GM23248 (cell line): Measurements from ENCODE around the gene SNX15. TPM values are rescaled to one million over a fixed set of nuclear protein-coding genes. Genes with fewer than 3 reads are reported as not detected.

Experiments
- DNase-seq: peaks from one replicate; pipeline ENCODE4 v3.0.0-alpha.2; 2015
- H2AFZ ChIP-seq: fragments of 200-600 bp; sonication (generic); 2 replicates; pipeline ENCODE4 v1.6.1; 2016; ENCODE audit warnings: antibody characterized with exemption
- H3F3A ChIP-seq: fragments of 200-600 bp; sonication (generic); 2 replicates; pipeline ENCODE4 v1.6.1; 2016; ENCODE audit warnings: mild to moderate bottlenecking, antibody characterized with exemption, mixed run types; ENCODE audit not compliant: insufficient read depth
- H3K27ac ChIP-seq: fragments of 200-600 bp; sonication (generic); 2 replicates; pipeline ENCODE4 v1.5.1; 2016; ENCODE audit warnings: mild to moderate bottlenecking
- H3K27me3 ChIP-seq: fragments of 200-600 bp; sonication (generic); replicated peaks from 2 replicates; pipeline ENCODE4 v1.6.1; 2016; ENCODE audit warnings: mild to moderate bottlenecking; ENCODE audit not compliant: insufficient read depth
- H3K36me3 ChIP-seq: fragments of 200-600 bp; sonication (generic); 2 replicates; pipeline ENCODE4 v1.6.1; 2016; ENCODE audit warnings: low read depth, mild to moderate bottlenecking
- H3K4me1 ChIP-seq: fragments of 200-600 bp; sonication (generic); 2 replicates; pipeline ENCODE4 v1.6.1; 2016; ENCODE audit warnings: mild to moderate bottlenecking; ENCODE audit not compliant: insufficient read depth
- H3K4me2 ChIP-seq: fragments of 200-600 bp; sonication (generic); one replicate; pipeline ENCODE4 v1.6.1; 2016; ENCODE audit warnings: mild to moderate bottlenecking; ENCODE audit not compliant: unreplicated experiment
- H3K4me3 ChIP-seq: fragments of 200-600 bp; sonication (generic); 2 replicates; pipeline ENCODE4 v1.5.1; 2016; ENCODE audit warnings: mild to moderate bottlenecking
- H3K79me2 ChIP-seq: fragments of 200-600 bp; sonication (generic); 2 replicates; pipeline ENCODE4 v1.6.1; 2016; ENCODE audit warnings: mild to moderate bottlenecking; ENCODE audit not compliant: insufficient read depth
- H3K9ac ChIP-seq: fragments of 200-600 bp; sonication (generic); 2 replicates; pipeline ENCODE4 v1.6.1; 2016; ENCODE audit warnings: mild to moderate bottlenecking
- H3K9me2 ChIP-seq: fragments of 200-600 bp; sonication (generic); 2 replicates; pipeline ENCODE4 v1.6.1; 2016; ENCODE audit warnings: mixed run types, mild to moderate bottlenecking, moderate library complexity; ENCODE audit not compliant: insufficient read depth
- H3K9me3 ChIP-seq: fragments of 200-600 bp; sonication (generic); one replicate; pipeline ENCODE4 v1.6.1; 2017; ENCODE audit warnings: low read depth
- H4K20me1 ChIP-seq: fragments of 200-600 bp; sonication (generic); 2 replicates; pipeline ENCODE4 v1.6.0; 2016; ENCODE audit not compliant: insufficient read depth
- EZH2 ChIP-seq: fragments of 200-600 bp; sonication (generic); IDR thresholded peaks from 2 replicates; pipeline ENCODE4 v1.6.1; 2018; ENCODE audit warnings: antibody characterized with exemption, mild to moderate bottlenecking; ENCODE audit not compliant: insufficient read depth, poor library complexity, severe bottlenecking
- EZH2phosphoT487 ChIP-seq: fragments of 200-600 bp; sonication (generic); IDR thresholded peaks from 2 replicates; pipeline ENCODE4 v1.6.1; 2018; ENCODE audit warnings: antibody characterized with exemption, moderate library complexity, mild to moderate bottlenecking, low read depth; ENCODE audit not compliant: insufficient read depth
- WGBS, 2 experiments: methylation state at CpG; one replicate each; pipeline ENCODE4 v1.1.6; 2015 to 2017; ENCODE audit warnings: low lambda C conversion rate in 2 of 2, low coverage in 1 of 2; ENCODE audit errors: missing lambda C conversion rate in 2 of 2; 5-methylcytosine and 5-hydroxymethylcytosine counted together
- in situ Hi-C: fragments of 300-500 bp; cut with MboI; formaldehyde crosslinking; loops from 2 replicates; pipeline ENCODE4 v1.15.0; 2020
- microRNA-seq: library from miRNA; unstranded; fragments of <30 nt; microRNA quantifications from one replicate; pipeline ENCODE4, GENCODE V29; 2016; ENCODE audit warnings: borderline number of aligned reads
- polyA plus RNA-seq: library from polyadenylated mRNA; unstranded; fragments of >200 nt; fragmentation: Nextera tagmentation; extraction: Ambion mirVana; gene quantifications from 2 replicates; pipeline ENCODE4 v1.2.1, GENCODE V29; 2016
- small RNA-seq: library from RNA; depleted of rRNA; stranded (forward); fragments of <200 nt; gene quantifications from one replicate; pipeline ENCODE3, GENCODE V24; 2014; ENCODE audit warnings: low read depth, low replicate concordance
- total RNA-seq: library from RNA; depleted of rRNA; stranded (reverse); fragments of >200 nt; shearing (Covaris generic); gene quantifications from 2 replicates; pipeline ENCODE4 v1.2.3, GENCODE V29; 2014; rRNA removed

Gene SNX15
- total and polyA plus RNA-seq, 2 experiments from 2014 or later, result 17.2 to 17.5 TPM

DNA sequence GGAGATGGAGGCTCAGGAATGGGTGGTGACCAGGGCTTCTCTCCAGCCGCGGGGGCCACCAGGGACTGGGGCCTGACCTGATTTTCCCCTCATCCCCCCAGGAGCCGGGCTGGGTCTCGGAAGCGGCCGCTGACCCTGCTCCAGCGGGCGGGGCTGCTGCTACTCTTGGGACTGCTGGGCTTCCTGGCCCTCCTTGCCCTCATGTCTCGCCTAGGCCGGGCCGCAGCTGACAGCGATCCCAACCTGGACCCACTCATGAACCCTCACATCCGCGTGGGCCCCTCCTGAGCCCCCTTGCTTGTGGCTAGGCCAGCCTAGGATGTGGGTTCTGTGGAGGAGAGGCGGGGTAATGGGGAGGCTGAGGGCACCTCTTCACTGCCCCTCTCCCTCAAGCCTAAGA, 60.6 kb downstream of the SNX15 start:
- Histone ChIP-seq H4K20me1 (no peaks in the 10 kb centered on the region), H3K36me3 (peaks cover 9% of the 10 kb centered on the region; the same call in 1 of the 2 replicates), H3F3A (no peaks in the 10 kb centered on the region), H2AFZ (no peak overlapping the region), H3K79me2 (peaks cover 27% of the 10 kb centered on the region), H3K9ac (no peak overlapping the region), H3K27me3 (no peaks in the 10 kb centered on the region), H3K9me3 (no peaks in the 10 kb centered on the region), H3K4me1 (0 out of 2 replicates have a peak, but pooled peaks cover 5% of the 10 kb centered on the region), H3K27ac (no peak overlapping the region), H3K9me2 (no peaks in the 10 kb centered on the region), H3K4me2 (no peak overlapping the region), H3K4me3 (no peak overlapping the region)
- in situ Hi-C loops, result no loop called here
- TF ChIP-seq EZH2 (no peak), EZH2phosphoT487 (no peak)
- 83 to 86% methylated on average over 15 of the region's 15 CpGs for WGBS, 2 experiments
- no peak for DNase-seq

DNA sequence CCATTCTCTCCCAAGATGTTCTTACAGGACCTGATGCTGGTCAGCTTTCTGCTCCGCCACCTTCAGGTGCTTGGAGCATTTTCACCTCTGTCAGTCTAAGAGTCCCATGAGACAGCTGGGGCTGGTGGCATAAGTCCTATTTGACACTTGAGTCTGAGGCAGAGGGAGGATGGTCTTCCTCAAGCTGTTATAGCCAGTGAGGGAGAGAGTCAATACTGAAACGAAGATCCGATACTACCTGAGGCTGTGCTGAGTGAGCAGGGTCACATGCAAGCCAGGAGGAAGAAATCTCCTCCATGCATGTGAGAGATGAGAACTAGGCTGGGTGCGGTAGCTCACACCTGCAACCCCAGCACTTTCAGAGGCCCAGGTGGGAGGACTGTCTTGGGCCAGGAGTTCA, 62.4 kb downstream of the SNX15 start:
- Histone ChIP-seq H3K9ac (no peak overlapping the region), H4K20me1 (no peaks in the 10 kb centered on the region), H3K4me3 (no peak overlapping the region), H3K36me3 (peaks cover 9% of the 10 kb centered on the region; the same call in 1 of the 2 replicates), H3K9me2 (no peaks in the 10 kb centered on the region), H3K27ac (no peak overlapping the region), H2AFZ (no peak overlapping the region), H3F3A (peaks cover 5% of the 10 kb centered on the region; the same call in 1 of the 2 replicates), H3K9me3 (no peaks in the 10 kb centered on the region), H3K79me2 (peaks cover 14% of the 10 kb centered on the region), H3K4me1 (0 out of 2 replicates have a peak, but pooled peaks cover 5% of the 10 kb centered on the region), H3K4me2 (no peak overlapping the region), H3K27me3 (no peaks in the 10 kb centered on the region)
- WGBS, 2 experiments, result 96 to 98% methylated on average over 4 of the region's 4 CpGs
- in situ Hi-C loops, result no loop called here
- DNase-seq, result no peak
- no peak for TF ChIP-seq EZH2phosphoT487
- no peak for TF ChIP-seq EZH2

Small RNAs within 50 kb of the gene (microRNA-seq; reads per million reads assigned to microRNA genes)
- not detected for gene MIR6879

Small RNAs within 50 kb of the gene (small RNA-seq; reads per million reads assigned to genes)
- not detected for gene MIR6879
- gene SNX15, result not detected

Other genes with a start within 250 kb of the SNX15 start
- gene SF1, start 248.9 kb upstream of the SNX15 start, total RNA-seq, result 81.6 and 106 TPM in 2 replicates
- 59.7 and 62.2 TPM in 2 replicates for gene SF1, start 248.9 kb upstream of the SNX15 start, polyA plus RNA-seq
- gene MAP4K2, start 224.2 kb upstream of the SNX15 start, total RNA-seq, result 18.2 and 19.7 TPM in 2 replicates
- 4.2 and 6.2 TPM in 2 replicates for gene MAP4K2, start 224.2 kb upstream of the SNX15 start, polyA plus RNA-seq
- 13.2 and 15.8 TPM in 2 replicates for gene MEN1, start 216.9 kb upstream of the SNX15 start, total RNA-seq
- 24.6 and 26.1 TPM in 2 replicates for gene MEN1, start 216.9 kb upstream of the SNX15 start, polyA plus RNA-seq
- gene CDC42BPG, start 182.8 kb upstream of the SNX15 start, total RNA-seq, result not detected in 2 replicates
- not detected in 2 replicates for gene CDC42BPG, start 182.8 kb upstream of the SNX15 start, polyA plus RNA-seq
- 90.2 and 124 TPM in 2 replicates for gene EHD1, start 148.8 kb upstream of the SNX15 start, total RNA-seq
- gene EHD1, start 148.8 kb upstream of the SNX15 start, polyA plus RNA-seq, result 55.2 and 56.3 TPM in 2 replicates
- 12.4 and 18.9 TPM in 2 replicates for gene ATG2A, start 110.2 kb upstream of the SNX15 start, total RNA-seq
- gene ATG2A, start 110.2 kb upstream of the SNX15 start, polyA plus RNA-seq, result 6.3 and 6.8 TPM in 2 replicates
- gene PPP2R5B, start 102.8 kb upstream of the SNX15 start, total RNA-seq, result 23.9 and 27.3 TPM in 2 replicates
- gene PPP2R5B, start 102.8 kb upstream of the SNX15 start, polyA plus RNA-seq, result 16.4 and 19.4 TPM in 2 replicates
- gene GPHA2, start 91.5 kb upstream of the SNX15 start, total RNA-seq, result not detected in 2 replicates
- not detected in 2 replicates for gene GPHA2, start 91.5 kb upstream of the SNX15 start, polyA plus RNA-seq
- not detected in 2 replicates for gene MAJIN, start 55.3 kb upstream of the SNX15 start, total RNA-seq
- not detected in 2 replicates for gene MAJIN, start 55.3 kb upstream of the SNX15 start, polyA plus RNA-seq
- 4.0 TPM in 1 of 2 replicates, not detected in the other for gene BATF2, start 30.5 kb upstream of the SNX15 start, total RNA-seq
- gene BATF2, start 30.5 kb upstream of the SNX15 start, polyA plus RNA-seq, result 0.57 and 0.79 TPM in 2 replicates
- 96.6 and 115 TPM in 2 replicates for gene ARL2, start 13.3 kb upstream of the SNX15 start, total RNA-seq
- 143 and 155 TPM in 2 replicates for gene ARL2, start 13.3 kb upstream of the SNX15 start, polyA plus RNA-seq
- gene SAC3D1, start 13.8 kb downstream of the SNX15 start, total RNA-seq, result 8.0 and 14.9 TPM in 2 replicates
- 12.8 and 13.2 TPM in 2 replicates for gene SAC3D1, start 13.8 kb downstream of the SNX15 start, polyA plus RNA-seq
- gene NAALADL1, start 31.1 kb downstream of the SNX15 start, total RNA-seq, result 37.7 and 40.7 TPM in 2 replicates
- gene NAALADL1, start 31.1 kb downstream of the SNX15 start, polyA plus RNA-seq, result 26.6 and 27.9 TPM in 2 replicates
- 16.8 and 17.5 TPM in 2 replicates for gene CDCA5, start 56.6 kb downstream of the SNX15 start, total RNA-seq
- gene CDCA5, start 56.6 kb downstream of the SNX15 start, polyA plus RNA-seq, result 11.9 and 12.4 TPM in 2 replicates
- gene ZFPL1, start 56.8 kb downstream of the SNX15 start, total RNA-seq, result 55.2 and 66.8 TPM in 2 replicates
- gene ZFPL1, start 56.8 kb downstream of the SNX15 start, polyA plus RNA-seq, result 62.8 and 64.9 TPM in 2 replicates
- gene VPS51, start 68.8 kb downstream of the SNX15 start, total RNA-seq, result 285 and 339 TPM in 2 replicates
- gene VPS51, start 68.8 kb downstream of the SNX15 start, polyA plus RNA-seq, result 30.7 and 37.1 TPM in 2 replicates
- 0.65 and 0.89 TPM in 2 replicates for gene TM7SF2, start 84.4 kb downstream of the SNX15 start, total RNA-seq
- gene TM7SF2, start 84.4 kb downstream of the SNX15 start, polyA plus RNA-seq, result 2.5 and 2.6 TPM in 2 replicates
- gene ZNHIT2, start 90.3 kb downstream of the SNX15 start, total RNA-seq, result 12.3 and 13.2 TPM in 2 replicates
- 15.5 and 15.6 TPM in 2 replicates for gene ZNHIT2, start 90.3 kb downstream of the SNX15 start, polyA plus RNA-seq
- 180 and 199 TPM in 2 replicates for gene FAU, start 94.7 kb downstream of the SNX15 start, total RNA-seq
- 342 and 365 TPM in 2 replicates for gene FAU, start 94.7 kb downstream of the SNX15 start, polyA plus RNA-seq
- 65.6 and 78.4 TPM in 2 replicates for gene MRPL49, start 94.9 kb downstream of the SNX15 start, total RNA-seq
- gene MRPL49, start 94.9 kb downstream of the SNX15 start, polyA plus RNA-seq, result 48.6 and 53.3 TPM in 2 replicates
- 29.5 and 64.2 TPM in 2 replicates for gene SYVN1, start 107.1 kb downstream of the SNX15 start, total RNA-seq
- 18.0 and 21.2 TPM in 2 replicates for gene SYVN1, start 107.1 kb downstream of the SNX15 start, polyA plus RNA-seq
- gene SPDYC, start 142.8 kb downstream of the SNX15 start, total RNA-seq, result not detected in 2 replicates
- gene SPDYC, start 142.8 kb downstream of the SNX15 start, polyA plus RNA-seq, result not detected in 2 replicates
- 127 and 145 TPM in 2 replicates for gene CAPN1, start 154.5 kb downstream of the SNX15 start, total RNA-seq
- 106 and 110 TPM in 2 replicates for gene CAPN1, start 154.5 kb downstream of the SNX15 start, polyA plus RNA-seq
- 6.7 and 8.6 TPM in 2 replicates for gene POLA2, start 234.5 kb downstream of the SNX15 start, total RNA-seq
- gene POLA2, start 234.5 kb downstream of the SNX15 start, polyA plus RNA-seq, result 8.7 and 8.9 TPM in 2 replicates